AG04450 (cell line): Measurements from ENCODE around the gene GALK2. TPM values are rescaled to one million over a fixed set of nuclear protein-coding genes. Genes with fewer than 3 reads are reported as not detected.

Experiments
- CTCF ChIA-PET: fragments of 300-600, 350-600 bp; formaldehyde crosslinking; extraction: SDS; loops from one replicate; lab custom pipeline; 2022; ENCODE audit warnings: antibody characterized with exemption, inconsistent platforms; lab: Charles Lee
- POLR2A ChIA-PET: fragments of 350-600 bp; formaldehyde crosslinking; extraction: SDS; loops from one replicate; lab custom pipeline; 2021; ENCODE audit warnings: antibody characterized with exemption, inconsistent platforms; lab: Yijun Ruan, JAX
- DNase-seq: peaks from one replicate; pipeline ENCODE4 v3.0.0-alpha.2; 2011; ENCODE audit warnings: low read depth, low spot score
- H3K27ac ChIP-seq: one replicate; pipeline ENCODE4 v1.5.1; 2012; ENCODE audit warnings: low read depth, low read length, control low read depth
- H3K27me3 ChIP-seq: one replicate; pipeline ENCODE4 v1.6.0; 2012; ENCODE audit warnings: low read length; ENCODE audit not compliant: control insufficient read depth, insufficient read depth
- H3K4me3 ChIP-seq: 2 replicates; pipeline ENCODE4 v1.5.1; 2011; ENCODE audit warnings: mild to moderate bottlenecking, low read depth, low read length, control low read depth
- H3K9me3 ChIP-seq: 2 replicates; pipeline ENCODE4 v1.5.1; 2012; ENCODE audit warnings: low read length; ENCODE audit not compliant: control insufficient read depth, insufficient read depth
- CTCF ChIP-seq: IDR thresholded peaks from 2 replicates; pipeline ENCODE4 v1.5.1; 2011; ENCODE audit warnings: low read depth, low read length, control low read depth, inconsistent platforms
- polyA plus RNA-seq: library from polyadenylated mRNA; depleted of rRNA; stranded (reverse); fragments of >200 nt; gene quantifications from 2 replicates; pipeline ENCODE4 v1.2.3, GENCODE V29; 2011

Gene GALK2
- polyA plus RNA-seq, 1 experiment: 32.2 TPM

DNA sequence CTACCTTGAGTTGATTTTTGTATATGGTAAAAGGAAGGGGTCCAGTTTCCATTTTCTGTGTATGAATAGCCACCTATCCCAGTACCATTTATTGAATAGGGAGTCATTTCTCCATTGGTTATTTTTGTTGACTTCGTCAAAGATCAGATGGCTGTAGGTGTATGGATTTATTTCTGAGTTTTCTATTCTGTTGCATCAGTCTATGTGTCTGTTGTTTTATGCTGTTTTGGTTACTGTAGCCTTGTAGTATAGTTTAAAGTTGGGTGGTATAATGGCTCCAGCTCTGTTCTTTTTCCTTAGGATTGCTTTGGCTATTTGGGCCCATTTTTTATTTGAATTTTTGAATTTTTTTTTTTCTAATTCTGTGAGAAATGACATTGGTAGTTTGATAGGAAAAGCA, 127.5 kb downstream of the GALK2 start:
- Histone ChIP-seq H3K27me3 (no peaks in the 10 kb centered on the region), H3K27ac (no peak overlapping the region), H3K9me3 (no peaks in the 10 kb centered on the region), H3K4me3 (no peak overlapping the region)
- DNase-seq: no peak
- no peak for TF ChIP-seq CTCF
- ChIA-PET POLR2A (no interaction called here), CTCF (no interaction called here)

GRCh38 chr15:49300856-49301255, 130.8 kb downstream of the GALK2 start:
- H3K27me3 ChIP-seq: no peaks in the 10 kb centered on the region
- DNase-seq: no peak
- no peaks in the 10 kb centered on the region for H3K9me3 ChIP-seq
- H3K27ac ChIP-seq: no peak overlapping the region
- CTCF ChIA-PET: no interaction called here
- no peak overlapping the region for H3K4me3 ChIP-seq
- TF ChIP-seq CTCF: no peak
- POLR2A ChIA-PET: no interaction called here

DNA sequence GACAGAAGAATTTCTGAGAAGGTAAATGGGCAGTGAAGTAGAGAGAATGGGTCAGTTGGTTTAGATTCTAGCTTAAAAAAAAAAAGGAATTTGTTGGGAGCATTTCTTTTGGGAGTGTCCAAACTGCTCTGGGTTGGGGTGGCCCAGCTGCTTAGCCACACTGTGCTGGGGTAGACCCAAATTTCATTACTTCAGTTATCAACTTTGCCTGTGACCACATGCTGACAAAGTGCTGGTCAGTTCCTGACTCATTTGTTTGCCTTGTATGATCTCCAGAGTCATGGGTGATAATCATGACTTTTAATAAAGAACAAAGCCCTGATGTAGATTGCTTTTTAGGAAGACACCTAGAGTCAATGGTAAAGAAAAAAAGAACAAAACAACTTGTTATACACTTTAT, 131.5 kb downstream of the GALK2 start:
- no peak for TF ChIP-seq CTCF
- Histone ChIP-seq H3K27me3 (no peaks in the 10 kb centered on the region), H3K4me3 (no peak overlapping the region), H3K9me3 (no peaks in the 10 kb centered on the region), H3K27ac (no peak overlapping the region)
- no peak for DNase-seq
- CTCF ChIA-PET: no interaction called here
- POLR2A ChIA-PET: no interaction called here

GRCh38 chr15:49303003-49303402, 133.0 kb downstream of the GALK2 start:
- Histone ChIP-seq H3K27me3 (no peaks in the 10 kb centered on the region), H3K9me3 (no peaks in the 10 kb centered on the region), H3K27ac (no peak overlapping the region), H3K4me3 (no peak overlapping the region)
- no peak for TF ChIP-seq CTCF
- ChIA-PET CTCF (no interaction called here), POLR2A (no interaction called here)
- DNase-seq: no peak

GRCh38 chr15:49306551-49306950, 136.5 kb downstream of the GALK2 start:
- no peak overlapping the region for H3K4me3 ChIP-seq
- H3K27me3 ChIP-seq: no peaks in the 10 kb centered on the region
- ChIA-PET POLR2A (interaction anchor here (0.7 kb wide), 1 partner anchor 819 kb away, joined by 3 read pairs; no protein-coding TSS in a partner anchor), CTCF (no interaction called here)
- no peak for DNase-seq
- no peak for TF ChIP-seq CTCF
- no peak overlapping the region for H3K27ac ChIP-seq
- H3K9me3 ChIP-seq: no peaks in the 10 kb centered on the region
